Measurements from ENCODE around the gene PPP2R3C.

DNA sequence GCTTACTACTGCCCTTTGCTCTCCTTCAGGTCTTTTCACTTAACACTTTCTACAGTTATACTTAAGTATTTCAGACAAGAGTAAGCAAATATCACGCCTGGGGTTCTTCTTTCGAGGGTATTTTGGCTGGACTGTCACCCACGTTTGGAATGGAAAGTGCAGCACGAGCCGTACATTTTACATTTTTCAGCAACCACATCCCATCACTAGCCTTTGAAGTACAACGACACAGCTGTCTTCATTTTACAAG lies 76.1 kb downstream of the PPP2R3C start:
- TF ChIP-seq BHLHE40 (IDR thresholded peaks at IDR 0.05; ENCODE audit: low read depth, low read length) (peak; percentile 73), MXI1 (IDR thresholded peaks at IDR 0.05; ENCODE audit: borderline replicate concordance, low read depth, low read length) (no peak), RFX5 (IDR thresholded peaks at IDR 0.05; ENCODE audit: low read depth, low read length) (no peak), POLR2A (IDR thresholded peaks at IDR 0.05; ENCODE audit: low read depth, low read length) (no peak), NFE2L2 (IDR thresholded peaks at IDR 0.05; ENCODE audit: low read depth, low read length) (no peak), RAD21 (IDR thresholded peaks at IDR 0.05; ENCODE audit: low read length) (no peak), RCOR1 (IDR thresholded peaks at IDR 0.05; ENCODE audit: insufficient replicate concordance, low read length) (peak; percentile 85), USF2 (IDR thresholded peaks at IDR 0.05; ENCODE audit: low read depth, low read length) (no peak), MAFK (IDR thresholded peaks at IDR 0.05; ENCODE audit: low read depth, low read length) (no peak), MAZ (IDR thresholded peaks at IDR 0.05; ENCODE audit: borderline replicate concordance, low read depth, low read length) (no peak), FOS (IDR thresholded peaks at IDR 0.05; ENCODE audit: low read depth, low read length) (no peak)
- TF ChIP-seq, protein P1, sequence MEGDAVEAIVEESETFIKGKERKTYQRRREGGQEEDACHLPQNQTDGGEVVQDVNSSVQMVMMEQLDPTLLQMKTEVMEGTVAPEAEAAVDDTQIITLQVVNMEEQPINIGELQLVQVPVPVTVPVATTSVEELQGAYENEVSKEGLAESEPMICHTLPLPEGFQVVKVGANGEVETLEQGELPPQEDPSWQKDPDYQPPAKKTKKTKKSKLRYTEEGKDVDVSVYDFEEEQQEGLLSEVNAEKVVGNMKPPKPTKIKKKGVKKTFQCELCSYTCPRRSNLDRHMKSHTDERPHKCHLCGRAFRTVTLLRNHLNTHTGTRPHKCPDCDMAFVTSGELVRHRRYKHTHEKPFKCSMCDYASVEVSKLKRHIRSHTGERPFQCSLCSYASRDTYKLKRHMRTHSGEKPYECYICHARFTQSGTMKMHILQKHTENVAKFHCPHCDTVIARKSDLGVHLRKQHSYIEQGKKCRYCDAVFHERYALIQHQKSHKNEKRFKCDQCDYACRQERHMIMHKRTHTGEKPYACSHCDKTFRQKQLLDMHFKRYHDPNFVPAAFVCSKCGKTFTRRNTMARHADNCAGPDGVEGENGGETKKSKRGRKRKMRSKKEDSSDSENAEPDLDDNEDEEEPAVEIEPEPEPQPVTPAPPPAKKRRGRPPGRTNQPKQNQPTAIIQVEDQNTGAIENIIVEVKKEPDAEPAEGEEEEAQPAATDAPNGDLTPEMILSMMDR (conservative IDR thresholded peaks at IDR 0.05; ENCODE audit: low read depth, low read length): no peak
